ENCODE data around the gene CFAP46.

The CFAP46 gene

GRCh38 chr10:132865851-132866600 lies 76.3 kb downstream of the CFAP46 start:
- no peak for TF ChIP-seq CTCF (IDR thresholded peaks at IDR 0.05; ENCODE audit: control insufficient read depth, insufficient read depth, low read depth, low read length, missing control alignments)
- DNase-seq (ENCODE audit: low read depth) = no peak
- no peak overlapping the region for H3K4me3 ChIP-seq (ENCODE audit: control insufficient read depth, low read depth, low read length)

DNA sequence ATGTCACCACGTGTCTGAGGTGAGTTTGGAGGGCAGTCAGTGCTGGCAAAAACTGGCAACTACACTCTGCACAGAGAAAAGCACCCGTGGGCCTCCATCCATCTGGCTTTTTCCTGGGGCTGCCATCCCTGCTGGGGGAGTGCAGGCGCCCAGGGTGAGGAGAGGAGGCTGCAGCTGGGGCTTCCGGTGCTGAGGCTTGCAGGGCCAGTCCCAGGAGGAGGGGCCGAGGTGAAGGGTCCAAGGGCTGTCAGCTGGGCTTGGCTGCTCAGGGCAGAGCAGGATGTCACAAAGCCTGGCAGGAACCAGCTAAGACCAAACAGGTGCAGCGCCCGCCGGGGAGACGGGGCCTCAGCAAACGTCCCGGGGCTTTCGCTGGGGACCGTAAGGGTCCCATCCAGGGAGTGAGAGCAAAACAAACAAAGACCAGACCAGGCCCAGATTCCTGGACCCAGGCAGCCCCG lies 77.2 kb downstream of the CFAP46 start:
- no peak for TF ChIP-seq CTCF (IDR thresholded peaks at IDR 0.05; ENCODE audit: control insufficient read depth, insufficient read depth, low read depth, low read length, missing control alignments)
- DNase-seq (ENCODE audit: low read depth) = no peak
- H3K4me3 ChIP-seq (ENCODE audit: control insufficient read depth, low read depth, low read length) = no peak overlapping the region

GRCh38 chr10:132862485-132863420 lies 79.6 kb downstream of the CFAP46 start:
- no peak for TF ChIP-seq CTCF (IDR thresholded peaks at IDR 0.05; ENCODE audit: control insufficient read depth, insufficient read depth, low read depth, low read length, missing control alignments)
- H3K4me3 ChIP-seq (ENCODE audit: control insufficient read depth, low read depth, low read length) = no peak overlapping the region
- no peak for DNase-seq (ENCODE audit: low read depth)

GRCh38 chr10:132861884-132862461 lies 80.4 kb downstream of the CFAP46 start:
- no peak for DNase-seq (ENCODE audit: low read depth)
- no peak for TF ChIP-seq CTCF (IDR thresholded peaks at IDR 0.05; ENCODE audit: control insufficient read depth, insufficient read depth, low read depth, low read length, missing control alignments)
- no peak overlapping the region for H3K4me3 ChIP-seq (ENCODE audit: control insufficient read depth, low read depth, low read length)

DNA sequence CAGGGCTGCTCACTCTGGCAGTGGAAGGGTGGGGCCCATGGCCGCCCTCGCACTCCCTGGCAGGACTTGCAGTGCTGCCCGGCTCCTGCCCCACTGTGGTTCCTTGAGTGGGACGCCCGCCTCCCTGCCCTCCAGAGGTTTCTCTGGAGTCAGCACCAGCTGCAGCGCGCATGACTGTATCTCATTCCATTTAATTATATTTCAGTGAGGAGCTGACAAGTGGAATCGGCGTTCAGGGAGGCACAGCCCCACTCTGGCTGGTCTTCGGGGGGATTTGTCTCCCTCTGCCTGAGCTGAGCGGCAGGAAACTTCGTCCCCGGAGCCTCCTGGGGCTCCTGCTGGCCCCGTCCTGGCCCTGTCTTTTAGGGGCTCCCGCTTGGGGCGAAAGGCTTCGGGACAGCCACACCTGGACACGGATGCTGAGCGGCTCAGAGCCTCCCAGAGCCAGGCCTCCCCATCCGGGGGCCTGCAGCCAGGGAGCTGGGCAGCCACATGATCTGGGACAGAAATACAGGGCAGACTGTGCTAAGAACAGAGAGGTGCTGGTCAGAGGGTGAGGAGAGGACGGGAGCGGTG lies 81.2 kb downstream of the CFAP46 start:
- no peak for TF ChIP-seq CTCF (IDR thresholded peaks at IDR 0.05; ENCODE audit: control insufficient read depth, insufficient read depth, low read depth, low read length, missing control alignments)
- DNase-seq (ENCODE audit: low read depth) = no peak

GRCh38 chr10:132860532-132860931 lies 81.8 kb downstream of the CFAP46 start:
- no peak for DNase-seq (ENCODE audit: low read depth)
- H3K4me3 ChIP-seq (ENCODE audit: control insufficient read depth, low read depth, low read length) = no peak overlapping the region
- no peak for TF ChIP-seq CTCF (IDR thresholded peaks at IDR 0.05; ENCODE audit: control insufficient read depth, insufficient read depth, low read depth, low read length, missing control alignments)

More for the DNA sequence above, 81.2 kb downstream of the CFAP46 start:
- no peak overlapping the region for H3K4me3 ChIP-seq (ENCODE audit: control insufficient read depth, low read depth, low read length)
